A673 (cell line): ENCODE results near the gene HINFP. TPM values are rescaled to one million over a fixed set of nuclear protein-coding genes. Genes with fewer than 3 reads are reported as not detected.

Experiments used
- BruUV-seq: library from RNA; stranded (reverse); fragments of 400-500 nt; replicated peaks from 2 replicates; lab custom pipeline; 2021; lab: Mats Ljungman, UMichigan
- CTCF ChIA-PET: fragments of 300-600 bp; sonication (Branson Sonifier 250); formaldehyde crosslinking; loops from one replicate; lab custom pipeline; 2022; ENCODE audit warnings: antibody characterized with exemption; lab: Charles Lee
- POLR2A ChIA-PET: fragments of 300-600 bp; sonication (Branson Sonifier 250); formaldehyde crosslinking; loops from one replicate; lab custom pipeline; 2022; ENCODE audit warnings: antibody characterized with exemption; ENCODE audit not compliant: low non-redundant PET; lab: Charles Lee
- DNase-seq: peaks from one replicate; pipeline ENCODE4 v3.0.0-alpha.2; 2015; ENCODE audit warnings: low spot score
- H3K27ac ChIP-seq: fragments of 200-600 bp; sonication (generic); 2 replicates; pipeline ENCODE4 v1.5.1; 2016; ENCODE audit warnings: mixed run types, low read depth, mild to moderate bottlenecking, mixed read lengths, antibody characterized with exemption, low read length; ENCODE audit not compliant: poor library complexity, severe bottlenecking
- H3K27me3 ChIP-seq: fragments of 200-600 bp; sonication (generic); replicated peaks from 2 replicates; pipeline ENCODE4 v1.6.1; 2017; ENCODE audit warnings: mixed run types, low read depth, mild to moderate bottlenecking, mixed read lengths, antibody characterized with exemption, low read length; ENCODE audit not compliant: insufficient read depth, poor library complexity
- H3K36me3 ChIP-seq: fragments of 200-600 bp; sonication (generic); 2 replicates; pipeline ENCODE4 v1.6.1; 2016; ENCODE audit warnings: mixed run types, mild to moderate bottlenecking, mixed read lengths, antibody characterized with exemption, low read length; ENCODE audit not compliant: insufficient read depth, poor library complexity, severe bottlenecking
- H3K4me1 ChIP-seq: fragments of 200-600 bp; sonication (generic); 2 replicates; pipeline ENCODE4 v1.6.1; 2017; ENCODE audit warnings: mixed run types, mild to moderate bottlenecking, mixed read lengths, antibody characterized with exemption, low read length; ENCODE audit not compliant: insufficient read depth, poor library complexity, severe bottlenecking
- H3K4me3 ChIP-seq: fragments of 200-600 bp; sonication (generic); 2 replicates; pipeline ENCODE4 v1.5.1; 2016; ENCODE audit warnings: low read depth, mixed run types, mild to moderate bottlenecking, mixed read lengths, low read length; ENCODE audit not compliant: poor library complexity, severe bottlenecking
- H3K9me3 ChIP-seq: fragments of 200-600 bp; sonication (generic); 2 replicates; pipeline ENCODE4 v1.6.1; 2016; ENCODE audit warnings: mixed run types, low read depth, mild to moderate bottlenecking, mixed read lengths, antibody characterized with exemption, low read length; ENCODE audit not compliant: poor library complexity, severe bottlenecking
- CTCF ChIP-seq: fragments of 300-800, 200-600 bp; sonication (generic); conservative IDR thresholded peaks from 2 replicates; pipeline ENCODE4 v1.5.1; 2017; ENCODE audit warnings: low read depth, mild to moderate bottlenecking, antibody characterized with exemption, low read length, moderate library complexity, mixed read lengths
- EZH2 ChIP-seq: fragments of 200-600 bp; sonication (generic); IDR thresholded peaks from 2 replicates; pipeline ENCODE4 v1.6.1; 2017; ENCODE audit warnings: borderline replicate concordance, low read depth, mild to moderate bottlenecking, mixed read lengths, antibody characterized with exemption, low read length; ENCODE audit not compliant: poor library complexity, severe bottlenecking
- intact Hi-C: fragments of 100-400 bp; cut with micrococcal nuclease; formaldehyde crosslinking; loops from one replicate; pipeline ENCODE4 v1.10.0; 2022; ENCODE audit not compliant: unreplicated experiment
- total RNA-seq: library from RNA; stranded (reverse); gene quantifications from 2 replicates; pipeline ENCODE4 v1.2.3, GENCODE V29; 2021

Gene HINFP
- total RNA-seq, 1 experiment from 2014 or later, result 31.7 TPM

GRCh38 chr11:119116601-119117000, 4.8 kb upstream of the HINFP start:
- DNase-seq, result no peak
- Histone ChIP-seq H3K4me3 (no peak overlapping the region), H3K27ac (no peak overlapping the region), H3K36me3 (peaks cover 21% of the 10 kb centered on the region), H3K4me1 (peaks cover 6% of the 10 kb centered on the region), H3K27me3 (no peaks in the 10 kb centered on the region), H3K9me3 (no peaks in the 10 kb centered on the region)
- TF ChIP-seq CTCF, result no peak
- intact Hi-C loops, result no loop called here
- no TSS peak for BruUV-seq
- ChIA-PET POLR2A (no interaction called here), CTCF (no interaction called here)

- no TSS peak for BruUV-seq
- Histone ChIP-seq H3K4me1 (peaks cover 7% of the 10 kb centered on the region), H3K27ac (no peak overlapping the region), H3K27me3 (no peaks in the 10 kb centered on the region), H3K9me3 (no peaks in the 10 kb centered on the region), H3K36me3 (peaks cover 18% of the 10 kb centered on the region), H3K4me3 (no peak overlapping the region)
- DNase-seq, result no peak
- ChIA-PET POLR2A (no interaction called here), CTCF (no interaction called here)
- intact Hi-C loops, result no loop called here
- no peak for TF ChIP-seq EZH2
- TF ChIP-seq CTCF, result no peak
These were observed 4.2 kb upstream of the HINFP start for GRCh38 chr11:119117004-119117706.

GRCh38 chr11:119118227-119118626, 3.2 kb upstream of the HINFP start:
- DNase-seq, result no peak
- intact Hi-C loops, result no loop called here
- Histone ChIP-seq H3K4me1 (peaks cover 14% of the 10 kb centered on the region), H3K9me3 (no peaks in the 10 kb centered on the region), H3K27me3 (no peaks in the 10 kb centered on the region), H3K36me3 (peaks cover 14% of the 10 kb centered on the region), H3K27ac (no peak overlapping the region), H3K4me3 (no peak overlapping the region)
- ChIA-PET CTCF (no interaction called here), POLR2A (no interaction called here)
- TF ChIP-seq EZH2 (no peak), CTCF (no peak)
- BruUV-seq, result no TSS peak
